HL-60 (cell line): ENCODE measurements around the gene FLNB.

Experiments
- GABPA ChIP-seq: IDR thresholded peaks from 2 replicates; pipeline ENCODE4 v1.6.1; 2012; ENCODE audit warnings: low read depth
- POLR2AphosphoS5 ChIP-seq: IDR thresholded peaks from 2 replicates; pipeline ENCODE4 v1.6.1; 2012; ENCODE audit warnings: low read depth
- TF ChIP-seq, protein P1 (sequence below): IDR thresholded peaks from one replicate; pipeline ENCODE4 v1.5.1; 2011; ENCODE audit warnings: low read length, control low read depth, inconsistent platforms; ENCODE audit not compliant: insufficient read depth

DNA sequence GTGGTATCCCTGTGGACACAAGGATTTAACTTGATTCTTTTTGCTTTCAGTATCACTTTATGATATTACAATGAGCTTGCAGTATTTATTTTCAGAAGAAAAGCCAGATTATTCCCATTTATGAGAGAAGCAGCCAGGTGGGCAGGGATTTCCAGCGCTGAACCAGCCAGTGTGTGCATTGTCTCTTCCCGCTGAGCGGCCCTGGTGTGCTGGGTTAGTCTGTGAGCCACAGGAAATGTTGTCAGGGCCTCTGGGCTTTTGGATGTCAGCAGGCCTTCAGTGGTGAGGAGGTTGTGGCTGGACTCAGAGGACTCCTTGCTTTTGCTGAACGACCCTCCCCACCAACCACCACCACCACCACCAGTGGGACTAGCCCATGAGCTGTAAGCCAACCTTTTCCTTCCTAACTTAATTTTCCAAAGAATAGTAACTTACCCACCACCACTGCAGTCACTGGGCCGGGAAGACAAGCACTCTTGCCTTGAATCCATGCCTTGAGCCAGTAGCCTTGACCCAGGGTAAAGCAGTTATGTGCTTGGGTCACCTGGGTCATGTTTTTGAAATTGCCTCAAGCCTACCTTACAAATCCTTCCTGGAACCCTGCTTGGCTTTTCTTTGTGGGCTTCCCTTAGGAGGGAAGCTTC, 33.1 kb downstream of the FLNB start:
- TF ChIP-seq, protein P1, sequence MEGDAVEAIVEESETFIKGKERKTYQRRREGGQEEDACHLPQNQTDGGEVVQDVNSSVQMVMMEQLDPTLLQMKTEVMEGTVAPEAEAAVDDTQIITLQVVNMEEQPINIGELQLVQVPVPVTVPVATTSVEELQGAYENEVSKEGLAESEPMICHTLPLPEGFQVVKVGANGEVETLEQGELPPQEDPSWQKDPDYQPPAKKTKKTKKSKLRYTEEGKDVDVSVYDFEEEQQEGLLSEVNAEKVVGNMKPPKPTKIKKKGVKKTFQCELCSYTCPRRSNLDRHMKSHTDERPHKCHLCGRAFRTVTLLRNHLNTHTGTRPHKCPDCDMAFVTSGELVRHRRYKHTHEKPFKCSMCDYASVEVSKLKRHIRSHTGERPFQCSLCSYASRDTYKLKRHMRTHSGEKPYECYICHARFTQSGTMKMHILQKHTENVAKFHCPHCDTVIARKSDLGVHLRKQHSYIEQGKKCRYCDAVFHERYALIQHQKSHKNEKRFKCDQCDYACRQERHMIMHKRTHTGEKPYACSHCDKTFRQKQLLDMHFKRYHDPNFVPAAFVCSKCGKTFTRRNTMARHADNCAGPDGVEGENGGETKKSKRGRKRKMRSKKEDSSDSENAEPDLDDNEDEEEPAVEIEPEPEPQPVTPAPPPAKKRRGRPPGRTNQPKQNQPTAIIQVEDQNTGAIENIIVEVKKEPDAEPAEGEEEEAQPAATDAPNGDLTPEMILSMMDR = no peak
- TF ChIP-seq POLR2AphosphoS5 = no peak
- TF ChIP-seq GABPA = no peak
